ENCODE measurements around the gene COMMD7. TPM values are rescaled to one million over a fixed set of nuclear protein-coding genes. Genes with fewer than 3 reads are reported as not detected.
"Not testable (repeated sequence)": the region's sequence is repeated elsewhere in the genome, so short reads cannot be mapped to it uniquely, and the experiment has no call there.

The COMMD7 gene
- total and polyA plus RNA-seq, 7 donors = 15.9 to 55.4 (median 41.0) TPM

DNA sequence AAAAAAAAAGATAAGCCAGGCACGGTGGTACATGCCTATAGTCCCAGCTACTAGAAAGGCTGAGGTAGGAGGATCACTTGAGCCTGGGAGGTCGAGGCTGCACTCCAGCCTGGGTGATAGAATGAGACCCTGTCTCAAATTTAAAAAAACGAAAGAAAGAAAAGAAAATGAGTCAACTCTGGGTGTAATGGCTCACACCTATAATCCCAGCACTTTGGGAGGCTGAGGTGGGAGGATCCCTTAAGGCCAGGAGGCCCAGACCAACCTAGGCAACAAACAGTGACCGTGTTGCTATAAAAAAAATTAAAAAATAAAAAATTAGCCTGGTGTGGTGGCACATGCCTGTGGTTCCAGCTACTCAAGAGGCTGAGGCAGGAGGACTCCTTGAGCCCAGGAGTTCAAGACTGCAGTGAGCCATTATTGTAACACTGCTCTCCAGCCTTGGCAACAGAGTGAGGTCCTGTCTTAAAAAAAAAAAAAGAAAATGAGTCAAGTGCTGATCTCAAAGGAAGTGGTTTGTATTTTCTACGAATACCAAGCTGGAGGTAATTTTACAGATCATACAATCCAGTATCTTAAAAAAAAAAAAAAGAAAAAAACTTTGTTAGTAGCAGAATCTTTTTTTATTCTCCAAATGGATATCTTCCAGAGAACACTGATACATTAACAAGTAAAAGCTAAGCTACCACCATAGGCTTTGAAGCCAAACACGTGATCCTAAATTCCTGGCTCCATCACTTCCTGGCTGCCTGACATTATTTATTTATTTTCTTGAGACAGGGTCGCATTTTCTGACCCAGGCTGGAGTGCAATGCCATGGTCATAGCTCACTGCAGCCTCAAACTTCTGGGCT, 5.7 kb downstream of the COMMD7 start:
- Histone ChIP-seq H3K36me3 (ENCODE audit: insufficient read depth in 1 of 2, low read depth in 1 of 2) (peaks cover 0 to 6% of the 10 kb centered on the region in 2 donors), H3K4me3 (no peak overlapping the region), H3K4me1 (peaks cover 3% of the 10 kb centered on the region), H3K27ac (no peak overlapping the region), H3K9me3 (no peaks in the 10 kb centered on the region), H3K27me3 (ENCODE audit: insufficient read depth in 3 of 3, low read length in 2 of 3) (no peaks in the 10 kb centered on the region)
- WGBS, 3 donors = 58 to 70% (median 62%) methylated on average over 7 of the region's 7 CpGs
- DNase-seq (no peak), ATAC-seq (no peak)
- intact Hi-C loops (cut with DNase I) = no loop called here
- TF ChIP-seq, protein P1, sequence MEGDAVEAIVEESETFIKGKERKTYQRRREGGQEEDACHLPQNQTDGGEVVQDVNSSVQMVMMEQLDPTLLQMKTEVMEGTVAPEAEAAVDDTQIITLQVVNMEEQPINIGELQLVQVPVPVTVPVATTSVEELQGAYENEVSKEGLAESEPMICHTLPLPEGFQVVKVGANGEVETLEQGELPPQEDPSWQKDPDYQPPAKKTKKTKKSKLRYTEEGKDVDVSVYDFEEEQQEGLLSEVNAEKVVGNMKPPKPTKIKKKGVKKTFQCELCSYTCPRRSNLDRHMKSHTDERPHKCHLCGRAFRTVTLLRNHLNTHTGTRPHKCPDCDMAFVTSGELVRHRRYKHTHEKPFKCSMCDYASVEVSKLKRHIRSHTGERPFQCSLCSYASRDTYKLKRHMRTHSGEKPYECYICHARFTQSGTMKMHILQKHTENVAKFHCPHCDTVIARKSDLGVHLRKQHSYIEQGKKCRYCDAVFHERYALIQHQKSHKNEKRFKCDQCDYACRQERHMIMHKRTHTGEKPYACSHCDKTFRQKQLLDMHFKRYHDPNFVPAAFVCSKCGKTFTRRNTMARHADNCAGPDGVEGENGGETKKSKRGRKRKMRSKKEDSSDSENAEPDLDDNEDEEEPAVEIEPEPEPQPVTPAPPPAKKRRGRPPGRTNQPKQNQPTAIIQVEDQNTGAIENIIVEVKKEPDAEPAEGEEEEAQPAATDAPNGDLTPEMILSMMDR (IDR thresholded peaks at IDR 0.05) = no peak

DNA sequence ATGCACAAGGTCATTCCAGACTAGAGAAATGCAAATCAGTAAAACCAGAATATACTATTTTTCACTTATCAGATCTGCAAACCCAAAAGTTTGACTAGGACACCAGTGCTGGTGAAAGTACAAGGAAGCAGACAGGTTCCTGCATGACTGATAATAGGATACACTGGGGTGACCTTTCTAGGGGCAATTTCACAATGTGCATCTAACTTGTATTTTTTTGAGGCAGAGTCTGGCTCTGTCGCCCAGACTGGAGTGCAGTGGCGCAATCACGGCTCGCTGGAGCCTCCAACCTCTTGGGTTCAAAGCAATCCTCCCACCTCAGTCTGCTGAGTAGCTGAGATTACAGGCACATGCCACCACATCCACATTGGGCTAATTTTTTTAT, 11.4 kb downstream of the COMMD7 start:
- WGBS, 3 donors = 86 to 94% (median 89%) methylated on average over 4 of the region's 4 CpGs
- Histone ChIP-seq H3K4me3 (no peak overlapping the region), H3K27me3 (ENCODE audit: insufficient read depth in 3 of 3, low read length in 2 of 3) (no peaks in the 10 kb centered on the region), H3K27ac (no peak overlapping the region), H3K36me3 (ENCODE audit: insufficient read depth in 1 of 2, low read depth in 1 of 2) (peaks cover 0 to 21% of the 10 kb centered on the region in 2 donors), H3K9me3 (no peaks in the 10 kb centered on the region), H3K4me1 (no peaks in the 10 kb centered on the region)
- TF ChIP-seq, protein P1 (IDR thresholded peaks at IDR 0.05) = no peak
- DNase-seq (no peak), ATAC-seq (no peak)
- intact Hi-C loops (cut with DNase I) = no loop called here

DNA sequence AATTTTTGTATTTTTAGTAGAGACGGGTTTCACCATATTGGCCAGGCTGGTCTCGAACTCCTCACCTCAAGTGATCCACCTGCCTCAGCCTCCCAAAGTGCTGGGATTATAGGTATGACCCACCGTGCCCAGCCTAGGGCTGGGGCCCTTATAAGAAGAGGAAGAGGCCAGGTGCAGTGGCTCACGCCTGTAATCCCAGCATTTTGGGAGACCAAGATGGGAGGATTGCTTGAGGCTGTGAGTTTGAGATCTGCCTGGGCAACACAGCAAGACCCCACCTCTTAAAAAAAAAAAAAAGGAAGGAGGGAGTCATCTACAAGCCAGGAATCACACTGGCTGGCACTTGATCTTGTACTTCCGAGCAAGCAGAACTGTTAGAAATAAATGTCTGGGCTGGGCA, 13.9 kb downstream of the COMMD7 start:
- H3K4me1 ChIP-seq; ATAC-seq; H3K27ac ChIP-seq; H3K4me3 ChIP-seq; H3K27me3 ChIP-seq (ENCODE audit: insufficient read depth in 3 of 3, low read length in 2 of 3); DNase-seq; H3K9me3 ChIP-seq; intact Hi-C loops (cut with DNase I): not testable (repeated sequence)
- H3K36me3 ChIP-seq (ENCODE audit: insufficient read depth in 1 of 2, low read depth in 1 of 2) = peaks cover 0 to 42% of the 10 kb centered on the region in 2 donors
- 95 to 99% (median 97%) methylated on average over 5 of the region's 5 CpGs for WGBS, 3 donors

DNA sequence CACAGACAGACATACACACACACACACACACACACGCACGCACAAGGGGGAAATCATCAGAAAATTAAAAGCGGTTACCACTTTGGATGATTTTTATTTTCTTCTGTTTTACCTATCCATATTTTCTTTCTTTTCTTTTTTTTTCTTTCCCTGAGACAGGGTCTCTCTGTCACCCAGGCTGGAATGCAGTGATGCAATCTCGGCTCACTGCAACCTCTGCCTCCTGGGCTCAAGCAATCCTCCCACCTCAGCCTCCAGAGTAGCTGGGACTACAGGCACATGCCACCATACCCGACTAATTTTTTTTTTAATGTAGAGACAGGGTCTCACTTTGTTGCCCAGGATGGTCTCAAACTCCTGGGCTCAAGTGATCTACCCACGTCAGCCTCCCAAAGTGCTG, 14.8 kb downstream of the COMMD7 start:
- DNase-seq; H3K27ac ChIP-seq; H3K27me3 ChIP-seq (ENCODE audit: insufficient read depth in 3 of 3, low read length in 2 of 3); H3K4me1 ChIP-seq; intact Hi-C loops (cut with DNase I); H3K9me3 ChIP-seq; ATAC-seq; H3K4me3 ChIP-seq: not testable (repeated sequence)
- WGBS, 3 donors = 89 to 92% (median 91%) methylated on average over 6 of the region's 6 CpGs
- peaks cover 0 to 42% of the 10 kb centered on the region in 2 donors for H3K36me3 ChIP-seq (ENCODE audit: insufficient read depth in 1 of 2, low read depth in 1 of 2)

DNA sequence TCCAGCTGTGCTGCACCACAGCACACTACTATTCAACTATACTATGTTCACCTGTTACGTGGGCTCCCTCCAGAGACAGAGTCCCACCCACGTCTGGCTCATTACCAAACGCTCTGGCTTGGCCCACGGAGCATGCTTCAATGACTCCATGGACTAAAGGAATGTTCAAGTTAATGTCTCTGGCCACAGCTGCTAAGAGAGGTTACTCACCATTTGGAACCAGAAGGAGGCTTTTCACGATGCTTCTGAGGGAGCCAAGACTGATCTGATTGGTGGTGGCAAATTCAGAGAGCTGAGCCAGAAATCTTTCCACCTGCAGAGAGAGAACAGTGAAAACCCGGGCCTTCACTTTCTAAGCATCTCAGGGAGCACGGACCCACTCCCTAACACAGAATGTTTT, 15.6 kb downstream of the COMMD7 start:
- intact Hi-C loops (cut with DNase I) = no loop called here
- H3K4me3 ChIP-seq = no peak overlapping the region
- DNase-seq (peak in 1 of 2 donors; percentile 38), ATAC-seq (peak in 2 of 4 donors; percentile 49 to 56)
- H3K36me3 ChIP-seq (ENCODE audit: insufficient read depth in 1 of 2, low read depth in 1 of 2) = peaks cover 0 to 42% of the 10 kb centered on the region in 2 donors
- no peak overlapping the region for H3K27ac ChIP-seq
- WGBS, 3 donors = 31 to 40% (median 36%) methylated on average over 7 of the region's 7 CpGs
- TF ChIP-seq, protein P1 (IDR thresholded peaks at IDR 0.05) = no peak
- no peaks in the 10 kb centered on the region for H3K9me3 ChIP-seq
- H3K4me1 ChIP-seq = no peaks in the 10 kb centered on the region
- no peaks in the 10 kb centered on the region for H3K27me3 ChIP-seq (ENCODE audit: insufficient read depth in 3 of 3, low read length in 2 of 3)

Measured in psoas muscle (tissue), 8 donors.